Fibroblast of skin of scalp (primary cell): Measurements from ENCODE around the gene CASQ1.
A peak's percentile ranks its signal among the peaks of the same experiment; 100 is the strongest.

ENCODE experiments used
- DNase-seq: peaks from one replicate; pipeline ENCODE4 v3.0.0-alpha.2; 2013

CASQ1 gene

GRCh38 chr1:160168609-160169369 lies 21.6 kb upstream of the CASQ1 start:
- DNase-seq = peak; percentile 31

GRCh38 chr1:160169553-160170399 lies 20.6 kb upstream of the CASQ1 start:
- peak; percentile 41 for DNase-seq

DNA sequence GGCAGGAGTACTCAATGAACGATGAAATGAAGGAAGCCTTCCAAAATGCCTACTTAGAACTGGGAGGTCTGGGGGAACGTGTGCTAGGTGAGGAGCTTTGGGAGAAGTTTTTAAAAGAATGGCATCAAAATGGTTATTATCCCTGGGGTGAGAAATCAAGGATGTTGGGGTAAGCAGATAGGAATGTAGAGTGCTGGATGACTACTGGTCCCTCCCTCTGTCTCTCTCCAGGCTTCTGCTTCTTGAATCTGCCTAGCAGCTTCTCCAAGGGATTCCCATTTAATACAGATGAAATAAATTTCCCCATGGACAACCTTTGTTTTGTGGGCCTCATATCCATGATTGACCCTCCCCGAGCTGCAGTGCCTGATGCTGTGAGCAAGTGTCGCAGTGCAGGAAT lies 19.0 kb upstream of the CASQ1 start:
- DNase-seq = peak; percentile 50

DNA sequence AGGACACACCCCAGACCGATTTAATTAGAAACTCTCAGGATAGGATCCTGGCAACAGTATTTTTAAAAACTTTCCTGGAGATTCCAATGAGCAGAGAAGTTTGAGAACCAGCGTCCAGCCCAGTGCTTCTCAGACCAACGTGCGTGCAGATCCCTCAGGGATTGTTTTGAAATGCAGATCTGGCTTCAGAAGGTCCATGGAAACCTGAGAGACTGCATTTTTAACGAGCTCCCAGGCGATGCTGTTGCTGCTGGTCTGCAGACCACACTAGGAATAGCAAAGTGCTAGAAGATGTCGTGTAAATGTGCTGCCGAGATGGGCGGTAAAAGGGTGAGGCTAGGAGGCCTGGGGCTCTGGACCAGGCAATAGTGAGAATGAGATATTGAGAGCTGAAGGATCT lies 18.4 kb upstream of the CASQ1 start:
- no peak for DNase-seq

DNA sequence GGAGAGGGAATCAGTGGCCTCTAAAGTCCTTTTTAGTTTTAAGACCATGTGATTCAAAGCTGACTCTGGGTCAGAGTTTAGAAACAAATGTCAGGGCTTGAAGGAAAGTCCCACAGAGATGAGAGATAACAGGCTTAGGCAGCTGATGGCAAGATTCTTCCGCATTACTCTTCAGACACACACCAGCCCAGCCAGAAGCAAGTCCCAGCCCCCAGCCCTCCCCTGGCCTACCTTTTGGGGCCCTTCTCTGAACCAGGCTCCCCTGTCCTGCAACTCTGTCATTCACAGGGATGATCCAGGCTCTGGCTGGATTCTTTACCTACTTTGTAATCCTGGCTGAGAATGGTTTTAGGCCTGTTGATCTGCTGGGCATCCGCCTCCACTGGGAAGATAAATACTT lies 13.1 kb upstream of the CASQ1 start:
- no peak for DNase-seq

GRCh38 chr1:160177667-160178066 lies 12.7 kb upstream of the CASQ1 start:
- no peak for DNase-seq

DNA sequence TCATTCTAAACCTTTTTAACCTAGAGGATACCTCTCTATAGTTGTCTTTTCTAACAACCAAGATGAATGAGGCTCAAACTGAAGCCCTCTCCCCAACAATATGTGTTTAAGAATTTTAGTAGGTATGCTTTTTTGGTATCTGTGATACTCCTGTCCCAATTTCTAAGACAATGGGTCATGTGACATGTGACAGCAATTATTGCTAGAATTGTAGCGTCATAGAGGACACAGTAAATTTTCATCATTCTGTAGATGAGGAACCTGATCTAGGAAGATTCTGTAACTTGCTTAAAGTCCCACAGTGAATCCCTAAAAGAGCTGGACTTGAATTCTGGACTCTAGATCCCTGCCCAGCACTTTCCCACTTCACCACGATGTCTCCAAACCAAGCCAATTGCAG lies 11.6 kb upstream of the CASQ1 start:
- DNase-seq = no peak

DNA sequence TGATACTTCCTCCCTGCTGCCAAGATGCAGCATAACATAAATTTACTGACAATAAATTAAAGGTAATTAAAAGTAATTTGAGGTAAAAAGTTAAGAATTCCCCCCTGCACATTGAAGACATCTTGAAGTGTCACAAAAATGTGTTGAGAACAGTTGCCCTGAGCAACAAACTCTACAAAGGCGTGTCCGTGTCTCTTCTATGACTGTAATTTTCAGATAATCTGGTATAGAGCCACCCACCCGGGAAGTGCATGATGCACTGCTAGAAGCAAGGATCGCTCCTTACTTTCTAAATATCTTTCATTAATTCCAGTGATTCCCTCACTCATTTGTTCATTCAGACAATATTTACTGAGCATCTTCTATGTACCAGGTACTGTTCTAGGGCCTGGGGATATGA lies 11.0 kb upstream of the CASQ1 start:
- DNase-seq = no peak

DNA sequence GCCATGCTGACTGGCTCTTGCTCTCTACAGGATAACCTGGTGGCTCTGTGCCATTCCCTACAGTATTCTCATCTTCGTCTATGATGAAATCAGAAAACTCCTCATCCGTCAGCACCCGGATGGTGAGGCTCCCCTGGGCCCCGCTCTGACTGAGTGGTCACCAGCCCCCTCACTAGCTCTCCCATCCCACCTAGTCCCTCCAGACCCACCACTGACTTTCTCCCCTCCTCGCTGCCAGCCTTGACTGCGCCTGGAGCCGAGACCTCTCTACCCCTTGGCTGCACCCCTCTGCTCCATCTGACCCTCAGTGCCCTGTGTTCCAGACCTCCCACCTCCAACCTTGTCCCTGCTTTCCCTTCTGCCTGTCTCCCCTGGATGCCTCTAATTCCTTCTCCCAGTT lies 4.1 kb upstream of the CASQ1 start:
- DNase-seq = no peak

GRCh38 chr1:160186729-160187128 lies 3.6 kb upstream of the CASQ1 start:
- DNase-seq = no peak

DNA sequence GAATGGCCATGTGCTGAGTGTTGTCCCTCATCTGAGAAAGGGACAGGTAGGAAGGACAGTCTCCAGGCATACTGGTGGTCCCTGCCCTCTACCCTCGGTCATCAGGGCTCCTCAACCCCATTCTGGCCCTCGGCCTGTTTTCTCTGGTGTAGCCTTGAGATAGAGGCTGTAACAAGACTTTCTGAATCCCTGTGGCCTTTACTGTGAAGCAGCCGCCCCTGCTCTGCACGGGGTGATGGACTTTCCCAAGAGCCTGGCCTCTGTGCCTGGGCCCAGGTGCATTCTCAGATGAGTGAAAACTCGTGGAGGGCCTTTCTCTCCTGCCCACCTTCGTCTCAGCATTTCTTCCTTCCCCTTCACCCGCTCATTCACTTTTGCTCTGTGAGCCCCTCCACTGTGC lies 3.0 kb upstream of the CASQ1 start:
- no peak for DNase-seq

GRCh38 chr1:160188341-160188740 lies 2.0 kb upstream of the CASQ1 start:
- no peak for DNase-seq

DNA sequence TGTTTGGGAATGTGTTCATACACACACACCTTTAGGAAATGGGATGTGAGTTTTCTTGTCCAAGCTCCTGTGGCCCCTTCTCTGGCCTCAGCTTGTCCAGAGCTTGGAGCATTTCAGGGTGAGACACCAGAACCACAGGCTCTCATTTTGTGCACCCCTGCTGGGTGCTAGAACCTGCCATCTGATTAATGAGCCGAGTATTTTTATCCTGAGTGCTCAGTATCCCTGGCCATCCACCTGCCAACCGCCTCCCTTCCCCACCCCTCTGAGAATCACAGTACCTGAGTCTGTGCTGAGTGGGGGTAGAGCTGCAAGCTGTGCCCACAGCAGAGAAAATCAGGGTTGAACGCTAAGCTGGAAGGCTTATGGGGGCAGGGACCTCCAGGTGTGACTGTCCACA lies 1.4 kb downstream of the CASQ1 start:
- DNase-seq = no peak

DNA sequence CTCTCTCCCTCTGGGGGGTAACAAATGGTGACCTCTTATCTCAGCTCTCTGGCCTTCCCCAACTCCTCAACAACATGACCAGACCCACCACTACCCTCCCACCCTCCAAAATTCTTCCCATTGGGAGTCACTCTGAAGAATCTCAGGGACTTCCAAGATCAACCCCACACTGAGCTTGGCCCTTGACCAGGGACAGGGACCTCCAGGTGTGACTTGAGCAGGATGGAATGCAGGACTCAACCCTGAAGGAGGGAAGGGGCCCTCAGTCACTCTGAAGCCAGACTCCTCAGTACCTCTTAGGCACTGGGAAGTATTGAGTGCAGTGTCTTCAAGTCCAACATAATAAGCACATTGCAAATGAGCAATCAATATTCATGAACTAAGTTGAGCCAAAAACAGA lies 1.9 kb downstream of the CASQ1 start:
- no peak for DNase-seq

GRCh38 chr1:160193091-160193819 lies 2.9 kb downstream of the CASQ1 start:
- DNase-seq = peak; percentile 84

GRCh38 chr1:160193832-160194736 lies 3.7 kb downstream of the CASQ1 start:
- DNase-seq = no peak

DNA sequence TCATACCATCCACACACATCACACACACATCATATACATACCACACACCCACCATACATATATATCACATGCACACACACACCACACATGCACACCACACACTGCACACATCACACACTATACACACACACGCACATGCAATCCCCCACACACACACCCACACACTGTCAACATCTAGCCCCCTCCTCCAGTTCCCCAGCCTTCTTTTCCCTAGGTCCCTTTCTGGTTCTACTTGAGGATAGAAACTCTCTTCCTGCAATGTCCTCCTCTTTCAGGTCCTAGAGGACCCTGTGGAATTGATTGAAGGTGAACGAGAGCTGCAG lies 4.3 kb downstream of the CASQ1 start:
- DNase-seq = no peak

- no peak for DNase-seq
Observed at GRCh38 chr1:160196143-160196542, 5.8 kb downstream of the CASQ1 start.

DNA sequence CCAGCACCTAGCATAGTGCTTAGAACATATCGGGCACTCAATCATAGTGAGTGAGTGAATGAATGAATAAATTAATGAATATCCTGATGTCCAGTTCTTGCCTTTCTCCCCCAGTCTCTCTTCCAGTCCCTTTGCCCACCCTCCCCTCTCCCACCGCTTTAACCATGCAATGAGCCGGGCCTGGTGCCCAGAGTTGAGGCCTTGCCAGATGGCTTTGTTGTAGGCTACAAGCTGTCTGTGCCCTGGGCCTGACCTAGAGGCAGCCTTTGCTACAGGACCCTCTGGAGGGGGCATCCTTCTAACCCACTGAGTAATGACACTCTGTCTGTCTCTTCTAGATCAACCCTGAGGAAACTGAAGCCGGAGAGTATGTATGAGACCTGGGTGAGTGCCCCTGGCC lies 6.9 kb downstream of the CASQ1 start:
- DNase-seq = no peak

- no peak for DNase-seq
Observed at GRCh38 chr1:160200786-160201185, 10.4 kb downstream of the CASQ1 start.

DNA sequence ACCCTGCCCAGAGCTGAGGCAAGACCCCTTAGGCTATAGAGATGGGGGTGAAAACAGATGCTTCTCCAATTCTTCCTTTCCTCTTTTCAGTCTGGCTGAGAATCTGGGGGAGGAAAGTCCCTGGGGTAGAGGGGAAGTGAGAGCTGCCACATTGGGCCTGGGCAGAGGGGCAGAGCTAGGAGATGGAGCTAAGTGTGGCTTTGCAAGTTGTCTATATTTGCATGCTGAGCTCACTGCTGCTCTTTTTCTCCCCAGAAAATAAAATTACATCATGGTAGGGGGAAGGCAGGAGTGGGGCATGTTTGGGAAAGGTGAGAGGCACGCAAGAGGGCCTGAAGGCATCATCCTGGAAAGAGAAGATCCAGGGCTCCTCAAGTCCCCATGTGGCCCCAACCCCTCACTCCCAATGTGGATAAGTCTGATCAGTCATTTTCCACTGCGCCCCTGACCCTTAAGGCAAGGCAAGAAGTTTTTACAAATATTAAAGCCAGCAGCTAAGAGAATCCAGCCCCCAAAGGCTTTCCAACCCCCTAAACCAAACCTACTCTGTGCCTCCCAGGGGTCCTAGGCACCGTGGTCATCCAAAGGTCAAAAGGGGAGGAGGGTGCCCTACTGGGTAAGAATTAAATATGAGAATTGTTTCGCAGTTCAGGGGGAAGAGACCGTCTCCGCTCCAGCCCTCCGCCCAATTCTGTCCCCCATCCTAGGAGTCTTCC lies 14.3 kb downstream of the CASQ1 start:
- DNase-seq = peak; percentile 49
